Stimulated activated CD8-positive, alpha-beta memory T cell treated with anti-CD3 and anti-CD28 coated beads, Interleukin-7, amount 100 ng/mL, for 1 hour (primary cell): ENCODE data around the gene CTNND2.

Experiments
- DNase-seq, 2 donors: peaks; one replicate each; pipeline ENCODE4 v3.0.0-alpha.2; 2020; ENCODE audit warnings: low read depth in 2 of 2

The CTNND2 gene

GRCh38 chr5:11386398-11386797 is 517.8 kb downstream of the CTNND2 start:
- DNase-seq = no peak

GRCh38 chr5:11385901-11386293 is 518.3 kb downstream of the CTNND2 start:
- no peak for DNase-seq

- no peak for DNase-seq
Measured at GRCh38 chr5:11385251-11385900, 518.9 kb downstream of the CTNND2 start.

- DNase-seq = no peak
Measured at GRCh38 chr5:11384441-11385250, 519.6 kb downstream of the CTNND2 start.

GRCh38 chr5:11383506-11384095 is 520.6 kb downstream of the CTNND2 start:
- DNase-seq = no peak

- no peak for DNase-seq
Measured at GRCh38 chr5:11378461-11378860, 525.8 kb downstream of the CTNND2 start.

GRCh38 chr5:11377896-11378295 is 526.4 kb downstream of the CTNND2 start:
- DNase-seq = no peak

- no peak for DNase-seq
Measured at GRCh38 chr5:11372191-11372590, 532.1 kb downstream of the CTNND2 start.

GRCh38 chr5:11371021-11371420 is 533.2 kb downstream of the CTNND2 start:
- no peak for DNase-seq

- DNase-seq = no peak
Measured at GRCh38 chr5:11364531-11364930, 539.7 kb downstream of the CTNND2 start.

- DNase-seq = no peak
Measured at GRCh38 chr5:11363631-11364178, 540.5 kb downstream of the CTNND2 start.

GRCh38 chr5:11361768-11362167 is 542.5 kb downstream of the CTNND2 start:
- no peak for DNase-seq

- no peak for DNase-seq
Measured at GRCh38 chr5:11357928-11358327, 546.3 kb downstream of the CTNND2 start.

GRCh38 chr5:11355491-11355890 is 548.8 kb downstream of the CTNND2 start:
- DNase-seq = no peak

GRCh38 chr5:11346336-11346735 is 557.9 kb downstream of the CTNND2 start:
- DNase-seq = no peak

GRCh38 chr5:11335881-11336760 is 568.1 kb downstream of the CTNND2 start:
- DNase-seq = no peak

- no peak for DNase-seq
Measured at GRCh38 chr5:11334404-11334803, 569.8 kb downstream of the CTNND2 start.

GRCh38 chr5:11329679-11330078 is 574.6 kb downstream of the CTNND2 start:
- DNase-seq = no peak

GRCh38 chr5:11324521-11325289 is 579.5 kb downstream of the CTNND2 start:
- DNase-seq = no peak

GRCh38 chr5:11323761-11324160 is 580.5 kb downstream of the CTNND2 start:
- no peak for DNase-seq

- DNase-seq = no peak
Measured at GRCh38 chr5:11322133-11322532, 582.1 kb downstream of the CTNND2 start.
